H9 (cell line): ENCODE data around the gene ATP8A1. TPM values are rescaled to one million over a fixed set of nuclear protein-coding genes. Genes with fewer than 3 reads are reported as not detected.

ENCODE experiments used
- DNase-seq: peaks from one replicate; pipeline ENCODE4 v3.0.0-alpha.2; 2017
- H2AFZ ChIP-seq: one replicate; pipeline ENCODE4 v1.6.1; 2013; ENCODE audit warnings: mild to moderate bottlenecking, low read length, control low read depth, moderate library complexity
- H2AK5ac ChIP-seq: 2 replicates; pipeline ENCODE4 v1.6.1; 2013; ENCODE audit warnings: low read length, control low read depth, mixed read lengths; ENCODE audit not compliant: insufficient read length
- H2BK120ac ChIP-seq: one replicate; pipeline ENCODE4 v1.6.1; 2013; ENCODE audit warnings: low read depth, mild to moderate bottlenecking, low read length, control low read depth, inconsistent platforms; ENCODE audit not compliant: poor library complexity, severe bottlenecking
- H2BK12ac ChIP-seq: 2 replicates; pipeline ENCODE4 v1.6.1; 2013; ENCODE audit warnings: low read length, control low read depth, mixed read lengths, low read depth; ENCODE audit not compliant: insufficient read length
- H2BK15ac ChIP-seq: 2 replicates; pipeline ENCODE4 v1.6.1; 2013; ENCODE audit warnings: low read depth, low read length, control low read depth
- H2BK20ac ChIP-seq: one replicate; pipeline ENCODE4 v1.6.1; 2013; ENCODE audit warnings: low read depth, mild to moderate bottlenecking, low read length, control low read depth, inconsistent platforms; ENCODE audit not compliant: poor library complexity, severe bottlenecking
- H2BK5ac ChIP-seq: 2 replicates; pipeline ENCODE4 v1.6.1; 2013; ENCODE audit warnings: low read length, control low read depth, mixed read lengths; ENCODE audit not compliant: insufficient read length
- H3K14ac ChIP-seq: 2 replicates; pipeline ENCODE4 v1.6.1; 2013; ENCODE audit warnings: low read length, control low read depth; ENCODE audit not compliant: insufficient read depth
- H3K18ac ChIP-seq: 2 replicates; pipeline ENCODE4 v1.6.1; 2013; ENCODE audit warnings: low read depth, mild to moderate bottlenecking, mixed read lengths, low read length, control low read depth; ENCODE audit not compliant: insufficient read length
- H3K23ac ChIP-seq: 2 replicates; pipeline ENCODE4 v1.6.1; 2013; ENCODE audit warnings: low read length, control low read depth, mixed read lengths, low read depth; ENCODE audit not compliant: insufficient read length
- H3K23me2 ChIP-seq: 2 replicates; pipeline ENCODE4 v1.6.1; 2013; ENCODE audit warnings: low read depth, mild to moderate bottlenecking, mixed read lengths, low read length, control low read depth; ENCODE audit not compliant: insufficient read length, poor library complexity, severe bottlenecking
- H3K27ac ChIP-seq: 2 replicates; pipeline ENCODE4 v1.5.1; 2013; ENCODE audit warnings: low read length, control low read depth, mixed read lengths, low read depth; ENCODE audit not compliant: insufficient read length
- H3K27me3 ChIP-seq: 2 replicates; pipeline ENCODE4 v1.6.1; 2013; ENCODE audit warnings: low read length, control low read depth, inconsistent platforms; ENCODE audit not compliant: insufficient read depth
- H3K4ac ChIP-seq: 2 replicates; pipeline ENCODE4 v1.6.1; 2013; ENCODE audit warnings: low read depth, mild to moderate bottlenecking, control low read depth, inconsistent platforms, low read length, moderate library complexity
- H3K4me1 ChIP-seq: 2 replicates; pipeline ENCODE4 v1.6.1; 2013; ENCODE audit warnings: low read length, control low read depth, inconsistent platforms; ENCODE audit not compliant: insufficient read depth
- H3K4me2 ChIP-seq: 2 replicates; pipeline ENCODE4 v1.6.1; 2013; ENCODE audit warnings: low read length, control low read depth, mixed read lengths; ENCODE audit not compliant: insufficient read length, insufficient read depth
- H3K56ac ChIP-seq: 2 replicates; pipeline ENCODE4 v1.6.1; 2013; ENCODE audit warnings: low read depth, mild to moderate bottlenecking, mixed read lengths, low read length, control low read depth; ENCODE audit not compliant: insufficient read length
- H3K79me1 ChIP-seq: 2 replicates; pipeline ENCODE4 v1.6.1; 2013; ENCODE audit warnings: low read depth, mild to moderate bottlenecking, moderate library complexity, low read length, control low read depth, inconsistent platforms; ENCODE audit not compliant: insufficient read depth, poor library complexity, severe bottlenecking
- H3K79me2 ChIP-seq: 2 replicates; pipeline ENCODE4 v1.6.1; 2013; ENCODE audit warnings: low read length, control low read depth, inconsistent platforms; ENCODE audit not compliant: insufficient read depth
- H3K9ac ChIP-seq: 2 replicates; pipeline ENCODE4 v1.6.1; 2013; ENCODE audit warnings: low read length, control low read depth, mixed read lengths; ENCODE audit not compliant: insufficient read length; ENCODE audit errors: extremely low read depth
- H3K9me3 ChIP-seq: one replicate; pipeline ENCODE4 v1.6.1; 2013; ENCODE audit warnings: low read depth, low read length, inconsistent platforms; ENCODE audit not compliant: control insufficient read depth
- H3T11ph ChIP-seq: one replicate; pipeline ENCODE4 v1.6.1; 2013; ENCODE audit warnings: mild to moderate bottlenecking, low read length, control low read depth, inconsistent platforms
- H4K20me1 ChIP-seq: one replicate; pipeline ENCODE4 v1.6.1; 2013; ENCODE audit not compliant: control insufficient read depth, insufficient read length, insufficient read depth
- H4K5ac ChIP-seq: 2 replicates; pipeline ENCODE4 v1.6.1; 2013; ENCODE audit warnings: low read depth, mild to moderate bottlenecking, mixed read lengths, low read length, control low read depth; ENCODE audit not compliant: insufficient read length
- H4K8ac ChIP-seq: replicated peaks from 2 replicates; pipeline ENCODE4 v1.6.1; 2013; ENCODE audit warnings: low read length, control low read depth, mixed read lengths, low read depth; ENCODE audit not compliant: insufficient read length
- H4K91ac ChIP-seq: 2 replicates; pipeline ENCODE4 v1.6.1; 2013; ENCODE audit warnings: low read depth, mild to moderate bottlenecking, moderate library complexity, mixed read lengths, low read length, control low read depth; ENCODE audit not compliant: insufficient read length
- H3K27ac Mint-ChIP-seq, 3 experiments: 2 replicates in 2 of 3; 3 replicates in 1 of 3; pipeline ENCODE4 v1.8.0; 2020 to 2021; ENCODE audit warnings: mixed read lengths in 3 of 3, mild to moderate bottlenecking in 1 of 3, moderate library complexity in 1 of 3
- H3K27me3 Mint-ChIP-seq: 2 replicates; pipeline ENCODE4 v1.8.0; 2021; ENCODE audit warnings: low read depth, mild to moderate bottlenecking, moderate library complexity, mixed read lengths
- H3K36me3 Mint-ChIP-seq, 3 experiments: 2 replicates in 2 of 3; 3 replicates in 1 of 3; pipeline ENCODE4 v1.8.0; 2020 to 2021; ENCODE audit warnings: low read depth in 3 of 3, mixed read lengths in 3 of 3; ENCODE audit not compliant: insufficient read depth in 1 of 3
- H3K4me1 Mint-ChIP-seq, 2 experiments: 2 replicates each; pipeline ENCODE4 v1.8.0; 2020; ENCODE audit warnings: mixed read lengths in 2 of 2
- H3K4me3 Mint-ChIP-seq, 2 experiments: 2 replicates in 1 of 2; 3 replicates in 1 of 2; pipeline ENCODE4 v1.8.0; 2020 to 2021; ENCODE audit warnings: mild to moderate bottlenecking in 2 of 2, mixed read lengths in 2 of 2, moderate library complexity in 1 of 2
- H3K9me3 Mint-ChIP-seq, 2 experiments: 2 replicates in 1 of 2; 3 replicates in 1 of 2; pipeline ENCODE4 v1.8.0; 2020; ENCODE audit warnings: mild to moderate bottlenecking in 2 of 2, mixed read lengths in 2 of 2, moderate library complexity in 1 of 2
- WGBS: extraction: QIAGEN DNeasy Blood & Tissue Kit; methylation state at CpG from one replicate; pipeline ENCODE4 v1.1.7; 2013; ENCODE audit warnings: missing lambda C conversion rate, low lambda C conversion rate, mixed read lengths; ENCODE audit not compliant: insufficient read length; ENCODE audit errors: extremely low coverage; 5-methylcytosine and 5-hydroxymethylcytosine counted together
- total RNA-seq: library from RNA; stranded (reverse); gene quantifications from 2 replicates; pipeline ENCODE4 v1.2.1, GENCODE V29; 2021
- TF ChIP-seq, protein P1 (sequence below): fragments of 200-600 bp; sonication (generic); conservative IDR thresholded peaks from 3 replicates; pipeline ENCODE4 v1.8.0; 2021; ENCODE audit warnings: antibody characterized with exemption, mild to moderate bottlenecking

Gene ATP8A1
- total RNA-seq, 1 experiment from 2014 or later = 5.1 TPM

DNA sequence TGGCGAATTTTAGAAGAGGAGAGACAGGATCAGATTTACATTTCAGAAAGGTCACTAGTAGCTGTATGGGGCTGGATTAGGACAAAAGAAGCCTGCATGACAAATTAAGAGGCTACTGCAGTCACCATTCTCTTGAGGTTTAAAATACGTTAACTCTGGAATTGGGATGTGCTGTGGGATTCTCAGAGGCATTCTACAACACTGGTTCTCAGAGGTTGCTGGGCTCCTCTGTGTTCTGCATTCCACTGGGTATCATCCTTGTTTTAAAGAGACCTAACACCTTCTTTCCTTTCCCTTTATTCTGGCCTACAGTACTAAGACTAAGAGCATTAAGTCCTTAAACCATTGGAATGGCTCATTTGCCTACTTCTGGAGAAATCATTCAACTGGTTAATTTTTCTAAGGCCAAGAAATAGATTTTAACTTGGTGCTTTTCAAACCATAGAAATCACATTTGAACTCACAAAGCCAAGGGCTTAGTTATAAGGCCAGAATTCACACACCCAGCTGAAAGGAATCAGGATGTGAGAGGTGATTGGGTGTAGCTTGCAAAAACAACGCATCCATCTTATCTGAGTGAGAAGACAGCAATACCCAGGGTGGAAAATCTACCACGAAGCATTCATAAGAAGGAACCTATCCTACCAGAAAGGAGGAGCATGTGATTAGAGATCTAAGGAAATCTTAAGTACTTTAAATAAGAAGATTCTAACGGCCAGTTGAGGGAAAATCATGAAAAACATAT, 143.0 kb downstream of the ATP8A1 start:
- Histone ChIP-seq H3K18ac (no peak overlapping the region), H3K14ac (no peak overlapping the region), H4K91ac (no peak overlapping the region), H2BK5ac (no peak overlapping the region), H3K79me2 (no peaks in the 10 kb centered on the region), H3K56ac (no peak overlapping the region), H3K4me1 (peaks cover 12% of the 10 kb centered on the region), H2BK120ac (no peak overlapping the region), H3K23me2 (no peaks in the 10 kb centered on the region), H2AFZ (no peak overlapping the region), H2BK20ac (no peak overlapping the region), H4K8ac (no peak overlapping the region), H4K5ac (no peak overlapping the region), H3K4me2 (no peak overlapping the region), H3K27ac (no peak overlapping the region), H2BK15ac (no peak overlapping the region), H2AK5ac (no peak overlapping the region), H3K9ac (no peak overlapping the region), H3K23ac (no peak overlapping the region), H2BK12ac (no peak overlapping the region), H3K27me3 (peaks cover 2% of the 10 kb centered on the region; the same call in 1 of the 2 replicates), H3T11ph (no peak overlapping the region), H3K79me1 (no peaks in the 10 kb centered on the region), H3K9me3 (no peaks in the 10 kb centered on the region), H3K4ac (no peak overlapping the region), H4K20me1 (no peaks in the 10 kb centered on the region)
- H3K36me3 Mint-ChIP-seq = no peaks in the 10 kb centered on the region; a peak in 1 of 7 replicates
- WGBS = no CpG with 5 or more reads among the region's 5 CpGs
- H3K4me1 Mint-ChIP-seq = peaks cover 53 to 55% of the 10 kb centered on the region in 2 experiments
- peak overlapping the region in 1 of 2 experiments; percentile 1; a peak in 2 of 5 replicates for H3K4me3 Mint-ChIP-seq
- no peaks in the 10 kb centered on the region for H3K9me3 Mint-ChIP-seq
- H3K27ac Mint-ChIP-seq = no peak overlapping the region
- DNase-seq = no peak
- H3K27me3 Mint-ChIP-seq = peaks cover 47% of the 10 kb centered on the region
- TF ChIP-seq, protein P1, sequence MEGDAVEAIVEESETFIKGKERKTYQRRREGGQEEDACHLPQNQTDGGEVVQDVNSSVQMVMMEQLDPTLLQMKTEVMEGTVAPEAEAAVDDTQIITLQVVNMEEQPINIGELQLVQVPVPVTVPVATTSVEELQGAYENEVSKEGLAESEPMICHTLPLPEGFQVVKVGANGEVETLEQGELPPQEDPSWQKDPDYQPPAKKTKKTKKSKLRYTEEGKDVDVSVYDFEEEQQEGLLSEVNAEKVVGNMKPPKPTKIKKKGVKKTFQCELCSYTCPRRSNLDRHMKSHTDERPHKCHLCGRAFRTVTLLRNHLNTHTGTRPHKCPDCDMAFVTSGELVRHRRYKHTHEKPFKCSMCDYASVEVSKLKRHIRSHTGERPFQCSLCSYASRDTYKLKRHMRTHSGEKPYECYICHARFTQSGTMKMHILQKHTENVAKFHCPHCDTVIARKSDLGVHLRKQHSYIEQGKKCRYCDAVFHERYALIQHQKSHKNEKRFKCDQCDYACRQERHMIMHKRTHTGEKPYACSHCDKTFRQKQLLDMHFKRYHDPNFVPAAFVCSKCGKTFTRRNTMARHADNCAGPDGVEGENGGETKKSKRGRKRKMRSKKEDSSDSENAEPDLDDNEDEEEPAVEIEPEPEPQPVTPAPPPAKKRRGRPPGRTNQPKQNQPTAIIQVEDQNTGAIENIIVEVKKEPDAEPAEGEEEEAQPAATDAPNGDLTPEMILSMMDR = no peak
